ENCODE results near the gene LRP1B.
"Not testable (repeated sequence)": the region's sequence is repeated elsewhere in the genome, so short reads cannot be mapped to it uniquely, and the experiment has no call there.

The LRP1B gene

GRCh38 chr2:140975237-140975636, 1155.6 kb downstream of the LRP1B start:
- DNase-seq: no peak

GRCh38 chr2:140972724-140973123, 1158.1 kb downstream of the LRP1B start:
- no peak for DNase-seq

- DNase-seq: not testable (repeated sequence)
Measured at GRCh38 chr2:140964324-140964723, 1166.5 kb downstream of the LRP1B start.

GRCh38 chr2:140949932-140950331, 1180.9 kb downstream of the LRP1B start:
- no peak for DNase-seq

- no peak for DNase-seq
Measured at GRCh38 chr2:140947236-140947635, 1183.6 kb downstream of the LRP1B start.

- DNase-seq: no peak
Measured at GRCh38 chr2:140943867-140944266, 1186.9 kb downstream of the LRP1B start.

- no peak for DNase-seq
Measured at GRCh38 chr2:140942284-140942683, 1188.5 kb downstream of the LRP1B start.

- no peak for DNase-seq
Measured at GRCh38 chr2:140929849-140930248, 1201.0 kb downstream of the LRP1B start.

- DNase-seq: no peak
Measured at GRCh38 chr2:140918426-140918825, 1212.4 kb downstream of the LRP1B start.

GRCh38 chr2:140916410-140916809, 1214.4 kb downstream of the LRP1B start:
- DNase-seq: no peak

GRCh38 chr2:140910683-140911082, 1220.1 kb downstream of the LRP1B start:
- no peak for DNase-seq

- DNase-seq: no peak
Measured at GRCh38 chr2:140905083-140905781, 1225.6 kb downstream of the LRP1B start.

- DNase-seq: no peak
Measured at GRCh38 chr2:140895378-140895777, 1235.4 kb downstream of the LRP1B start.

- no peak for DNase-seq
Measured at GRCh38 chr2:140893685-140894084, 1237.1 kb downstream of the LRP1B start.

- no peak for DNase-seq
Measured at GRCh38 chr2:140892911-140893637, 1237.7 kb downstream of the LRP1B start.

GRCh38 chr2:140892436-140892835, 1238.4 kb downstream of the LRP1B start:
- no peak for DNase-seq

GRCh38 chr2:140891614-140892212, 1239.1 kb downstream of the LRP1B start:
- no peak for DNase-seq

- DNase-seq: no peak
Measured at GRCh38 chr2:140882671-140883620, 1247.9 kb downstream of the LRP1B start.

- no peak for DNase-seq
Measured at GRCh38 chr2:140880573-140880972, 1250.2 kb downstream of the LRP1B start.

GRCh38 chr2:140876015-140876414, 1254.8 kb downstream of the LRP1B start:
- no peak for DNase-seq

- DNase-seq: no peak
Measured at GRCh38 chr2:140873915-140874531, 1256.8 kb downstream of the LRP1B start.

- DNase-seq: no peak
Measured at GRCh38 chr2:140869925-140870324, 1260.9 kb downstream of the LRP1B start.
